Endothelial cell of umbilical vein (primary cell): ENCODE data around the gene FPGS. TPM values are rescaled to one million over a fixed set of nuclear protein-coding genes. Genes with fewer than 3 reads are reported as not detected.

ENCODE experiments used
- BruUV-seq: library from RNA; stranded (reverse); fragments of 400-500 nt; replicated peaks from 2 replicates; lab custom pipeline; 2021; lab: Mats Ljungman, UMichigan
- CTCF ChIA-PET: fragments of 300-600, 350-600 bp; sonication (Branson Sonifier 250); formaldehyde crosslinking; loops from one replicate; lab custom pipeline; 2021; ENCODE audit warnings: antibody characterized with exemption, inconsistent platforms; lab: Charles Lee
- POLR2A ChIA-PET: fragments of 300-600, 350-600 bp; sonication (Branson Sonifier 250); formaldehyde crosslinking; loops from one replicate; lab custom pipeline; 2021; ENCODE audit warnings: antibody characterized with exemption, inconsistent platforms; lab: Charles Lee
- DNase-seq: peaks from one replicate; pipeline ENCODE4 v3.0.0-alpha.2; 2011; ENCODE audit warnings: low read depth, low spot score
- FAIRE-seq: peaks from 2 replicates; lab custom pipeline; 2011; peaks lifted over from hg19 to GRCh38; lab: Jason Lieb, UNC
- H2AFZ ChIP-seq: 2 replicates; pipeline ENCODE4 v1.6.0; 2012; ENCODE audit warnings: low read depth, low read length, control low read depth, inconsistent platforms
- H3K27ac ChIP-seq: 2 replicates; pipeline ENCODE4 v1.5.1; 2011; ENCODE audit warnings: low read depth, mild to moderate bottlenecking, control low read depth, low read length, moderate library complexity; ENCODE audit not compliant: insufficient read depth
- H3K27me3 ChIP-seq, 2 experiments: 2 replicates each; pipeline versions ENCODE4 v1.6.0 to v1.6.1; 2011; ENCODE audit warnings: low read length in 2 of 2, mixed read lengths in 1 of 2; ENCODE audit not compliant: control insufficient read depth in 2 of 2, insufficient read depth in 2 of 2
- H3K36me3 ChIP-seq, 2 experiments: 2 replicates in 1 of 2; 3 replicates in 1 of 2; pipeline ENCODE4 v1.5.1; 2011; ENCODE audit warnings: low read length in 2 of 2, mild to moderate bottlenecking in 1 of 2, moderate library complexity in 1 of 2; ENCODE audit not compliant: control insufficient read depth in 2 of 2, insufficient read depth in 2 of 2; ENCODE audit errors: extremely low read depth in 1 of 2
- H3K4me1 ChIP-seq: 3 replicates; pipeline ENCODE4 v1.5.1; 2011; ENCODE audit warnings: mild to moderate bottlenecking, low read length; ENCODE audit not compliant: control insufficient read depth, insufficient read depth; ENCODE audit errors: extremely low read depth
- H3K4me2 ChIP-seq: 2 replicates; pipeline ENCODE4 v1.6.1; 2011; ENCODE audit warnings: low read length, control low read depth, mixed read lengths; ENCODE audit not compliant: insufficient read depth
- H3K4me3 ChIP-seq, 3 experiments: fragments of 200-600 bp in 1 of 3; sonication (generic), shearing (Covaris generic) in 1 of 3; replicated peaks in 1 of 3; 2 replicates each; pipeline ENCODE4 v1.5.1; 2011 to 2016; ENCODE audit warnings: control low read depth in 3 of 3, low read length in 3 of 3, mild to moderate bottlenecking in 2 of 3, inconsistent platforms in 1 of 3, low read depth in 1 of 3, moderate library complexity in 1 of 3; ENCODE audit not compliant: insufficient read depth in 1 of 3
- H3K79me2 ChIP-seq: 2 replicates; pipeline ENCODE4 v1.6.0; 2012; ENCODE audit warnings: low read length, inconsistent platforms; ENCODE audit not compliant: control insufficient read depth, insufficient read depth
- H3K9ac ChIP-seq: replicated peaks from 2 replicates; pipeline ENCODE3; 2011; ENCODE audit warnings: low read length, control low read depth; ENCODE audit not compliant: insufficient read depth; ENCODE audit errors: extremely low read depth
- H3K9me1 ChIP-seq: replicated peaks from 3 replicates; pipeline ENCODE4 v1.6.0; 2011; ENCODE audit warnings: mild to moderate bottlenecking, low read length; ENCODE audit not compliant: control insufficient read depth, insufficient read depth; ENCODE audit errors: extremely low read depth
- H3K9me3 ChIP-seq: replicated peaks from 2 replicates; pipeline ENCODE4 v1.5.1; 2012; ENCODE audit warnings: low read length, inconsistent platforms; ENCODE audit not compliant: control insufficient read depth, insufficient read depth
- H4K20me1 ChIP-seq: replicated peaks from 2 replicates; pipeline ENCODE3; 2011; ENCODE audit warnings: mild to moderate bottlenecking, low read length; ENCODE audit not compliant: control insufficient read depth, insufficient read depth; ENCODE audit errors: extremely low read depth
- GATA2 ChIP-seq: IDR thresholded peaks from 2 replicates; pipeline ENCODE4 v1.7.0; 2011; ENCODE audit warnings: low read depth, mild to moderate bottlenecking, moderate library complexity, mixed read lengths, low read length; ENCODE audit not compliant: insufficient read length, insufficient read depth
- MYC ChIP-seq: IDR thresholded peaks from one replicate; pipeline ENCODE4 v1.6.1; 2011; ENCODE audit warnings: mild to moderate bottlenecking, low read depth, low read length
- POLR2A ChIP-seq: IDR thresholded peaks from 2 replicates; pipeline ENCODE4 v1.6.1; 2012; ENCODE audit warnings: low read depth, mild to moderate bottlenecking, control low read depth, low read length
- POLR2AphosphoS5 ChIP-seq: IDR thresholded peaks from 2 replicates; pipeline ENCODE4 v1.6.1; 2012; ENCODE audit warnings: low read depth, mild to moderate bottlenecking, control low read depth, low read length, moderate library complexity; ENCODE audit not compliant: insufficient read depth
- dilution Hi-C: fragments of 300-500 bp; cut with MboI; formaldehyde crosslinking; loops from one replicate; pipeline ENCODE4 v1.15.0; 2019; ENCODE audit warnings: low sequenced_read_pairs; ENCODE audit not compliant: extremely low pct_ligation_motif_present
- intact Hi-C: fragments of 100-400 bp; cut with micrococcal nuclease; formaldehyde crosslinking; loops from one replicate; pipeline ENCODE4 v1.10.0; 2022
- polyA plus RNA-seq, 4 experiments: library from polyadenylated mRNA; depleted of rRNA in 3 of 4; stranded (reverse) in 3 of 4; unstranded in 1 of 4; fragments of >200 nt; gene quantifications; 2 replicates each; pipeline versions ENCODE4 v1.2.1 to v1.2.3, GENCODE V29; 2011 to 2012; ENCODE audit warnings: missing spikeins in 1 of 4
- total RNA-seq: library from RNA; stranded (reverse); gene quantifications from 2 replicates; pipeline ENCODE4 v1.2.3, GENCODE V29; 2021

The FPGS gene
- total and polyA plus RNA-seq, 2 donors (not counting 3 experiments of a cell fraction or from before 2014, with no cell fraction given), result 77.7 to 90.2 TPM

- no peak overlapping the region for H3K9ac ChIP-seq
- H3K27ac ChIP-seq, result no peak overlapping the region
- no peak overlapping the region for H3K4me2 ChIP-seq
- peaks cover 14% of the 10 kb centered on the region for H3K4me1 ChIP-seq
- POLR2A ChIA-PET, result no interaction called here
- H4K20me1 ChIP-seq, result no peaks in the 10 kb centered on the region
- H3K9me1 ChIP-seq, result no peaks in the 10 kb centered on the region
- CTCF ChIA-PET, result interaction anchor here (0.7 to 4.2 kb wide), 5 partner anchors 62 to 688 kb away, joined by 3 to 16 read pairs (median 3); partner anchors contain the start of gene TOR2A
- peak; percentile 21 for TF ChIP-seq POLR2A
- TF ChIP-seq MYC, result no peak
- TF ChIP-seq POLR2AphosphoS5, result peak; percentile 48
- no TSS peak for BruUV-seq
- dilution Hi-C loops (no loop called here), intact Hi-C loops (no loop called here)
- peaks cover 6 to 7% of the 10 kb centered on the region in 2 experiments for H3K36me3 ChIP-seq
- no peaks in the 10 kb centered on the region for H3K9me3 ChIP-seq
- H2AFZ ChIP-seq, result no peak overlapping the region
- FAIRE-seq, result peak; percentile 48
- no peaks in the 10 kb centered on the region for H3K27me3 ChIP-seq
- no peak overlapping the region for H3K4me3 ChIP-seq
- no peak for DNase-seq
- peaks cover 2% of the 10 kb centered on the region for H3K79me2 ChIP-seq
Measured at GRCh38 chr9:127796225-127796813, 6.4 kb upstream of the FPGS start.

DNA sequence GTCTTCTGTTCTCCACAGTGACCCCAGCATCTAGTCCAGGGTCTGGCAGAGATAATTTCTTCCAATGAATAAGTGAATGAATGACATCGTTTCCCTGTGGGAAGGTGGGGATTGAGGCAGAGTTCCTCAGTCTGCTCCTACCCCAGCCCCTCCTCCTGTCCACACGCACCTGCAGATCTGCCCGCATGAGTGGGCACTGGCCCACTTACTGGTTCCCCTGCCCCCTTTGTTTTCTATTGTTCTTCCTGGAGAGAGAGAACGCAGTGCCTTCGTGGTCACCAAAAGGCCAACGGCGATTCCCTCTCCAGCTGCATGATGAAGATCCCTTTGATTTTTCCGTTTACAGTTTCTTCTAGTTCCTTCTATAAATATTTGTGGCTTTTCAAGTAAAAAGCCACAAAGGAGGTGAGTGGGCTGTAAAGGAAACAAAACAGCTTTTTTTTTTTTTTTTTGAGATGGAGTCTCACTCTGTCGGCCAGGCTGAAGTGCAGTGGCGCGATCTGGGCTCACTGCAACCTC lies 5.8 kb upstream of the FPGS start:
- no peak overlapping the region for H3K9ac ChIP-seq
- no peak overlapping the region for H3K4me2 ChIP-seq
- no peak overlapping the region for H3K4me3 ChIP-seq
- CTCF ChIA-PET, result interaction anchor here (0.7 to 4.2 kb wide), 6 partner anchors 62 to 688 kb away, joined by 3 to 16 read pairs (median 3); partner anchors contain the start of gene TOR2A
- no peaks in the 10 kb centered on the region for H3K79me2 ChIP-seq
- H3K4me1 ChIP-seq, result peaks cover 16% of the 10 kb centered on the region
- POLR2A ChIA-PET, result no interaction called here
- H3K27ac ChIP-seq, result no peak overlapping the region
- DNase-seq (peak; percentile 68), FAIRE-seq (peak; percentile 60)
- no peak overlapping the region for H2AFZ ChIP-seq
- no peaks in the 10 kb centered on the region for H4K20me1 ChIP-seq
- H3K27me3 ChIP-seq, result no peaks in the 10 kb centered on the region
- no peaks in the 10 kb centered on the region for H3K9me1 ChIP-seq
- peaks cover 3 to 4% of the 10 kb centered on the region in 2 experiments for H3K36me3 ChIP-seq
- H3K9me3 ChIP-seq, result no peaks in the 10 kb centered on the region
- dilution Hi-C loops (no loop called here), intact Hi-C loops (no loop called here)
- BruUV-seq, result no TSS peak
- no peak for TF ChIP-seq GATA2
